BE2C (cell line): ENCODE data around the gene VIL1.

ENCODE experiments used
- DNase-seq: peaks from one replicate; pipeline ENCODE4 v3.0.0-alpha.2; 2020
- H3K27me3 ChIP-seq: fragments of 250-450 bp; sonication (Bioruptor Pico); 2 replicates; pipeline ENCODE4 v1.5.1; 2020; ENCODE audit warnings: mild to moderate bottlenecking
- H3K36me3 ChIP-seq: fragments of 250-450 bp; sonication (Bioruptor Pico); 2 replicates; pipeline ENCODE4 v1.5.1; 2020; ENCODE audit warnings: mild to moderate bottlenecking
- H3K4me1 ChIP-seq: fragments of 250-450 bp; sonication (Bioruptor Pico); 2 replicates; pipeline ENCODE4 v1.5.1; 2020
- H3K4me3 ChIP-seq: 2 replicates; pipeline ENCODE4 v1.5.1; 2011; ENCODE audit warnings: low read depth, low read length
- H3K9me3 ChIP-seq: fragments of 250-450 bp; sonication (Bioruptor Pico); 2 replicates; pipeline ENCODE4 v1.5.1; 2020
- TF ChIP-seq, protein P1 (sequence below): IDR thresholded peaks from 2 replicates; pipeline ENCODE4 v1.5.1; 2012; ENCODE audit warnings: mild to moderate bottlenecking, low read depth, low read length

Gene VIL1

DNA sequence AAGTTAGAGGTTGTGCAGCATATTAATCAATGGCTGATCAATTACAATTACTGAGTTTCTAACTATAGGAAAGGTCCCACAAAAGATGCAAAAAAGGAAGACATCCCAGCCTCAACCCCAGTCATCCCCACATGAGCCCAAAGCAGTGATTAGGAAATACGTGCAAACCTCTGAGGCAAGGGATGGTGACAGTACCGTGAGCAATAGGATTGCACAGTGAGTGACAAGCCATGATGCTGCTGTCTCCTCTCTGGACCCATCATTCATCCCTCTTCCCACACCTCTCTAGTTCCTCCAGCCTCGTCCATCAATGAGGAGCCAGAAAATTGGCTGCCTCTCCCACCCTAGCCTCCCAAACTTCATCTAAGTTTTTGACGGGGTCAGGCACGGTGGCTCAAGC is 40.9 kb upstream of the VIL1 start:
- H3K9me3 ChIP-seq, result no peaks in the 10 kb centered on the region
- no peaks in the 10 kb centered on the region for H3K4me1 ChIP-seq
- no peak for DNase-seq
- TF ChIP-seq, protein P1, sequence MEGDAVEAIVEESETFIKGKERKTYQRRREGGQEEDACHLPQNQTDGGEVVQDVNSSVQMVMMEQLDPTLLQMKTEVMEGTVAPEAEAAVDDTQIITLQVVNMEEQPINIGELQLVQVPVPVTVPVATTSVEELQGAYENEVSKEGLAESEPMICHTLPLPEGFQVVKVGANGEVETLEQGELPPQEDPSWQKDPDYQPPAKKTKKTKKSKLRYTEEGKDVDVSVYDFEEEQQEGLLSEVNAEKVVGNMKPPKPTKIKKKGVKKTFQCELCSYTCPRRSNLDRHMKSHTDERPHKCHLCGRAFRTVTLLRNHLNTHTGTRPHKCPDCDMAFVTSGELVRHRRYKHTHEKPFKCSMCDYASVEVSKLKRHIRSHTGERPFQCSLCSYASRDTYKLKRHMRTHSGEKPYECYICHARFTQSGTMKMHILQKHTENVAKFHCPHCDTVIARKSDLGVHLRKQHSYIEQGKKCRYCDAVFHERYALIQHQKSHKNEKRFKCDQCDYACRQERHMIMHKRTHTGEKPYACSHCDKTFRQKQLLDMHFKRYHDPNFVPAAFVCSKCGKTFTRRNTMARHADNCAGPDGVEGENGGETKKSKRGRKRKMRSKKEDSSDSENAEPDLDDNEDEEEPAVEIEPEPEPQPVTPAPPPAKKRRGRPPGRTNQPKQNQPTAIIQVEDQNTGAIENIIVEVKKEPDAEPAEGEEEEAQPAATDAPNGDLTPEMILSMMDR, result no peak
- no peak overlapping the region for H3K4me3 ChIP-seq
- no peaks in the 10 kb centered on the region for H3K36me3 ChIP-seq
- H3K27me3 ChIP-seq, result no peaks in the 10 kb centered on the region

DNA sequence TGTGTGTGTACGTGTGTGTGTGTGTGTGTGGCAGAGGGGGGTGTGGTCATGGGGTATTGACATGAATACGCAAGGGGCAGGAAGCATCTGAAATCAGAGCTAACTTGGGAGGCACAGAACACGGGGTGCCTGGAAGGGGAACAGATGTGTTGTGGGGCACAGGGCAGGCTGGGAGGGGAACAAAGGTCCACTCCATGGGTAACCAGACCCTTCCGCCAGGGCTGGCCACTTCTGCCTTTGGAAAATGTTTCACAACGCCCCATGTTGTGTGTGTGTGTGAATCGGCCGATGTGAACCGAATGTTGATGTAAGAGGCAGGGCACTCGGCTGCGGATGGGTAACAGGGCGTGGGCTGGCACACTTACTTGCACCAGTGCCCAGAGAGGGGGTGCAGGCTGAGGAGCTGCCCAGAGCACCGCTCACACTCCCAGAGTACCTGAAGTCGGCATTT is 37.0 kb upstream of the VIL1 start, which contains the start of gene SLC11A1:
Gene SLC11A1 (plus strand): TSS at position 358 of the 451 bp plus-strand sequence. CDS start 96 bp downstream, outside the sequence.
- TF ChIP-seq, protein P1, result no peak
- no peak for DNase-seq
- Histone ChIP-seq H3K36me3 (no peaks in the 10 kb centered on the region), H3K4me3 (no peak within 1 kb of the TSS), H3K4me1 (no peaks in the 10 kb centered on the region), H3K27me3 (no peaks in the 10 kb centered on the region), H3K9me3 (no peaks in the 10 kb centered on the region)

DNA sequence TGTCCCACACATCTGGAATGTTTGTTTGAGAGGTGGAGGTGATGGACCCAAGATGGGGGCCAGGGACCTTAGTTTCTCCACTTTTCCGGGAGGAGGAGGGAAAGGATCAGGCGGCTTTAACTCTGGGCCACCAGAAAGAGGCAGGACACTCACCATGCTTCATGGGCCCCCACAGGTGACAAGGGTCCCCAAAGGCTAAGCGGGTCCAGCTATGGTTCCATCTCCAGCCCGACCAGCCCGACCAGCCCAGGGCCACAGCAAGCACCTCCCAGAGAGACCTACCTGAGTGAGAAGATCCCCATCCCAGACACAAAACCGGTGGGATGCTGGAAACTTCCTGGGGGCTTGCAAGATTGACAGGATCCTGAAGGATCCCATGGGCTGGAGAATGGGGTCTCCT is 36.1 kb upstream of the VIL1 start:
- no peaks in the 10 kb centered on the region for H3K4me1 ChIP-seq
- DNase-seq, result no peak
- H3K4me3 ChIP-seq, result no peak overlapping the region
- TF ChIP-seq, protein P1, result no peak
- H3K36me3 ChIP-seq, result no peaks in the 10 kb centered on the region
- no peaks in the 10 kb centered on the region for H3K9me3 ChIP-seq
- H3K27me3 ChIP-seq, result no peaks in the 10 kb centered on the region

DNA sequence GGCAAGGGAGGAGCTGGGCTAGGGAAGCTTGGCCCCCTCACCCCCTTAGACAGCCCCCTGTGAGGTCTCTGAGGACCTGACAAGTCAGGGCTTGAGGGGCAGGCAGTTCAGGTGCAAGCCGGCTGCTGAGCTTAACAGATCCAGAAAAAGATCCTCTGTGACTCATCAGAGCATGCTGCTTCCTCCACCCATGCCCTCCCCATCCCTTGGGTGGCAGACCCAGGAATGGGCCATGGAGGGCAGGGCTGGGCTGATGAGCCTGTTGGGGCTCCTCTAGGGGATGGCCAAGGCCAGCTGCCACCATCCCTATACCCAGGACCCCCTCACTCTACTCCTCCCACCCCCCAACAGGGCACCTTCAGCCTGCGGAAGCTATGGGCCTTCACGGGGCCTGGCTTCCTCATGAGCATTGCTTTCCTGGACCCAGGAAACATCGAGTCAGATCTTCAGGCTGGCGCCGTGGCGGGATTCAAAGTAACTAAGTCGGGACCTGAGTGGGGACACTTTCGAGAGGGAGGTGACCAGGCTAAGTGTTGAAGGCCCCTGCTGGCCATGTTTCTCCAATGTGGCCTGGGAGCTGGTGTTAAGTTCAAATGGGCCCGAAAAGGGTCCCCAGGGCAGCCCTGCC is 34.9 kb upstream of the VIL1 start:
- TF ChIP-seq, protein P1, result no peak
- no peak overlapping the region for H3K4me3 ChIP-seq
- no peaks in the 10 kb centered on the region for H3K27me3 ChIP-seq
- no peak for DNase-seq
- no peaks in the 10 kb centered on the region for H3K36me3 ChIP-seq
- H3K9me3 ChIP-seq, result no peaks in the 10 kb centered on the region
- no peaks in the 10 kb centered on the region for H3K4me1 ChIP-seq

DNA sequence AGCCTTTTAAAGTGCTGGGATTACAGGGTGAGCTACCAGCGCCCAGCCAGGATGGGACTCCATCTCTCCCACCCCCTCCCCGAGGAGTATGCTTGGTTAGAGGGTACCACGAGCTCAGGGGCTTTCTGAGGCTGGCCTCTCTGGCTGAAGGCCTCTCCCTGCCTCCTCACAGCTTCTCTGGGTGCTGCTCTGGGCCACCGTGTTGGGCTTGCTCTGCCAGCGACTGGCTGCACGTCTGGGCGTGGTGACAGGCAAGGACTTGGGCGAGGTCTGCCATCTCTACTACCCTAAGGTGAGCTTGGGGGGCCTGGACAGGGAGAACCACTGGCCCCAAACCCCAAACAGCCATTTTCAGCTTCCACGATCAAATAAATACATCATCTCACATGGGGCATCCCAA is 33.9 kb upstream of the VIL1 start:
- Histone ChIP-seq H3K9me3 (no peaks in the 10 kb centered on the region), H3K36me3 (no peaks in the 10 kb centered on the region), H3K4me3 (no peak overlapping the region), H3K4me1 (no peaks in the 10 kb centered on the region), H3K27me3 (no peaks in the 10 kb centered on the region)
- no peak for DNase-seq
- TF ChIP-seq, protein P1, result no peak

DNA sequence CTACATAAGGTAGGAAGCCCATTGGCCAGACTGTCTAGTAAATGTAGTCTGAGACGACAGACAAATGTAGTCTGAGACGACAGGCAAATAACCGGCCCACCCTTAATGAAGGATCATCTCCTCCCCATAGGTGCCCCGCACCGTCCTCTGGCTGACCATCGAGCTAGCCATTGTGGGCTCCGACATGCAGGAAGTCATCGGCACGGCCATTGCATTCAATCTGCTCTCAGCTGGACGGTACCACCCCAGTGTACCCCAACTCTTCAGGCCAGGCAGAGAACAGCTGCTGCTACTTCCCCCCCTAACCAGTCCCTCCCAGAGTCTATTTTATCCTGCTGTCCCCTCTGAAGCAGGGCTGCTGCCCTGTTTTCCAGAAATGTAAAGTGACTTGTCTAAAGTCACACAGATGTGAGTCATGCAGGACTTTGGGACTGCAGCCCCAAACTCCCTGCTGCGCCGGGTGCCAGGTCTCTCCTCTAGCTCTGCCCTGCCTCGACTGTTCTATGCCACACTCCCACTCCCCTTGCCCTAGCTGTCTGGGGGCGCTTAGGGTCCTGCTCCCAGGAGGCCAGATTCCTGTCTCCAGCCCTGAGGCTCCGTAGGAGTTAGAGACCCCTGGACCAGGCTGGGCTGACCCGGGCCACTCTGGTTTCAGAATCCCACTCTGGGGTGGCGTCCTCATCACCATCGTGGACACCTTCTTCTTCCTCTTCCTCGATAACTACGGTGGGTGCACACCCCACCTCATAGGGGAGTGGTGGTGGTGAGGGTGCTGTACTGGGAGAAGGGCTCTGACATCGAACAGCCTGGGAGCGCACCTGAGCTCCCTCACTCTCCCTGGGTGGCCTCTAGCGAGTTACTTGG is 32.2 kb upstream of the VIL1 start:
- Histone ChIP-seq H3K36me3 (no peaks in the 10 kb centered on the region), H3K4me1 (no peaks in the 10 kb centered on the region), H3K9me3 (no peaks in the 10 kb centered on the region), H3K4me3 (peak overlapping the region; percentile 66; the same call in 1 of the 2 replicates), H3K27me3 (no peaks in the 10 kb centered on the region)
- TF ChIP-seq, protein P1, result no peak
- DNase-seq, result no peak
